Lung microvascular endothelial cell (primary cell): Measurements from ENCODE around the gene ZNF503. TPM values are rescaled to one million over a fixed set of nuclear protein-coding genes. Genes with fewer than 3 reads are reported as not detected.

Source experiments
- DNase-seq, 2 donors: peaks; one replicate each; pipeline versions ENCODE4 v3.0.0 to v3.0.0-alpha.2; 2010; ENCODE audit warnings: low read depth in 2 of 2
- total RNA-seq: library from RNA; depleted of rRNA; stranded (reverse); fragments of >200 nt; gene quantifications from 2 replicates; pipeline ENCODE4 v1.2.1, GENCODE V29; 2014

Gene ZNF503
- total RNA-seq, 1 donor from 2014 or later, result 0.99 TPM

DNA sequence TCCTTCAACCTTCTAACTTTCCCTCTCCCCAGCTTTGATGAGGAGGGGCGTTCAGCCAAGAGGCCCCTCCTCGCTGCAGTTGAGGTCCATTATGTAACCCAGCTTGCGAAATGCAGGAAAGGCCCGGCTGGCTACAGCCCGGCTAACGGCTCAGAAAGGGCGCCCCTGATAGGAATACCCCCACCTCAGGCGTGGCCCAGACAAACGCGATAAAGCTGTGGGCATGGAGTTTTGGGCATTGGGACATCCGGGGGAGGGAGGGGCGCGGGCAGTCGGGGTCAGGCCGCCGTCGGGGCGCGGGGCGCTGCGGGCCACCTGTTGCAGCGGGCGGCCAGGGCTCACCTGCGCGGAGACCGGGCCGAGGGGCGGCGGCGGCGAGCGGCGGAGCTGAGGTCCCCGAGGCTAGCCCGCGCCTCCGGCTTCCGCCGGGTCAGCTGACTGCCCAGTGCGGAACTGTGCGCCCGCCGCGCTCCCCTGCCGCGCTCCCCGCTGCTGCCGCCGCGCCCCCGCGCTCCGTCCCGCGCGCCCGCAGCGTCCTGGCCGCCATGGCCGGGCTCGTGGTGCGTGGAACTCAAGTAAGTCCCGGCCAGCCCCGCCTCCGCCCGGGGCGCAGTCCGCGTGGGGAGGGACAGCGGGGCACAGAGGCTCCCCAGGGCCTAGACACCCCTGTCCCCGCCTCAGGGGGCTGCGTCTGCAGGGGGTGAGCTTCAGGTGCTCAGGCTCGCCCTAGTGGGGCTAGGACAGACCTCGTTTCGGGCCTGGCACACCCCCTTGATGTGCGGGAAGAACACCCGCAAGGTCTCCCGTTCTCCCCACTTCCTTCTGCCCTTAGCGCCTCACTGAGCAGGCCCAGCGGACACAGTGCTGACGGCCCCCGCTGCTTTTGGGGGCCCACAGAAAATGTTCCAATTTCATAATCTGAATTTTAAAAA lies 29.9 kb upstream of the ZNF503 start, which contains the start of gene LRMDA:
LRMDA (plus strand) TSS at position 445 of the 932 bp plus-strand sequence.
- DNase-seq, result peak in 1 of 2 donors; percentile 58

DNA sequence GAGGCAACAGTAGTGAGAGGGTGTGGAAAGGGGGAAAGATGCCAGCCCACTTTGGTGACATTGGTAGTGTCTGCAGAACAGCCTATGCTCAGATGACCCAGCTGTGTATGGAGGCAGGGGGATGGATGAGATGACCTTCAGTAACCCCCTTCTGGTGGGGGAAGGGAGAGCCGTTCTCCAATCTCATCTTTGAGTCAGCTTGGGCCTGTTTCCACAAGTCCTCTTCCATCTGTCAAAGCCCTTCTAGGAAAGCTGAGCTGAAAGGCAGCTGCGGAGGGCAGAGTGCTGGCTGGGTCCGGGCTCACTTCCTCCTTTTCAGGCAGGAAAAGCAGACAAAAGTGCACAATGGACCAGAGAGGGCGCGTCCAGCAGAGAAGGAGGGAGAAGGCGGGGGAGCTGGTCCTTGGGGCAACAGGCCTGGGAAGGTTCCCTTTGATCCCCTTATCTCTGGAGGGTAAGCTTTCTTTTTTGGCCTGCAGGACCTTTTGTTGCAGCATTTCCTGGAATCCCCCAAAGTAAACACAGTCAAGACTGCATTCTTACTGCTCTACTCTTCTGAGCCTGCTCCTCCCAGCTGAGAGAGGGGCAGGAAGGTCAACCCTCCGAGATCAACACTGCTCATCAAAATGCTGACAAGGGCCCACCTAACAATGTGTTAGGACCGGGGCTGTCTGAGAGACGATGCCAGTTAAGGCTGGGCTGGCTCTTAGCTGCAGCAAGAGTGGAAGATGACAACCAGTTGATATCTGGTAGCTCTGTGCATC lies 28.6 kb upstream of the ZNF503 start:
- DNase-seq, result peak; percentile 33 to 45

DNA sequence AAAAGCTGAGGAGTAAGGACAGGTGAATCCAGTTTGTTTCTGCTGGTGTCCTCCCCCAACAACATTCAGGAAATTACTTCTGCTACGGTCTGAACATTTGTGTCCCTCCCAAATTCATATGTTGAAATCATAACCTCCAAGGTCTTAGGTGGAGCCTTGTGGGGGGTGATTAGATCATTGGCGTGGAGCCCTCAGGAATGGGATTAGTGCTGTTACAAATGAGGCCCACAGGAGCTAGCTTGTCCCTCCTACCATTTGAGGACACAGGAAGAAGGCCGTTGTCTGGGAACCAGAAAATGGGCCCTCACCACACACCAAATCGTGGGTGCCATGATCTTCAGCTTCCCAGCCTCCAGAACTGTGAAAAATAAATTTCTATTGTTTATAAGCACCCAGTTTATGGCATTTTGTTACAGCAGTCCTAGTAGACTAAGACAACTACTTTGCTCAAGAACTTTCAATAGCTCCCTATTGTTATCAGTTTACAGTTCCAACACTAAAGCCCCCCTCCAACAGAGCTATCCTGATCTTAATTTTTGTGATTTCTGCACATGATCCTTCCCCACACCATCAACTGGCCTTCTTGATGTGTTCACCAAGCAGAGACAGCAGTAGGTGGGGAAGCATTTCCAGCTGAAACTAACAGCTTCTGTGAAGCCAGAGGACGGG lies 27.7 kb upstream of the ZNF503 start:
- DNase-seq, result no peak

DNA sequence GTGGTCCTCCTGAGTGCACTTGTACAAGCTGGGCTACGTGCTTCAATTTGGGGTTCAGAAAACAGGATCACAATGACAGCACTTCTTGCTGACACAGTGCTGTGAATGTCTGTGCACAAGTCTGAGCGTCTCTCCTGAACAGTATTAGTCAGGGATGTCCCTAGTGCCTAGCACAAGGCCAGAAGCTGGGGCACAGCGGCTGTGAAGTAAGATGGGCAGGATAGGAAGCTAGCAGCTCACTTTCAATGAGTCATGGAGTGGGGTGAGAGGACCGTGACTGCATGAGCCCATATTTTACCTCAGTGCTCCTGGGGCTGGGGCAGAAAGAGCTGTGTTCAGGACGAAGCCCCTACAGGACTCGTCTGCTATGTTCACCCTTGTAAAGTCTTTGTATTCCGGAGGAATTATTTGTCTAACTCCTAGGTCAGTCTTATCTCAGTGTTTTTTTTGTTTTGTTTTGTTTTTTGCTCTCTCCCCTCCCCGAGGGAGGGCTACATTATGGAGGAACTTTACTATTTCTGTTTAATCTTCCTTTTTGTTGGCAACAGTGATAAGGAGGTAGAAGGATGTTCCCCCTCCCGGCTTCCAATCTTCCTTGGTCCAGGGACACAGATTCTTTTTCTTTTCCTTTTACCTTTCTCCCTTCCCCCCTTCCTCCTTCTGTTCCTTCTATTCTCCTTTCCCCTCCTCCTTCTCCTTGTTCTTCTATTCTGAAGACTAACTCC lies 27.0 kb upstream of the ZNF503 start:
- peak; percentile 55 for DNase-seq

DNA sequence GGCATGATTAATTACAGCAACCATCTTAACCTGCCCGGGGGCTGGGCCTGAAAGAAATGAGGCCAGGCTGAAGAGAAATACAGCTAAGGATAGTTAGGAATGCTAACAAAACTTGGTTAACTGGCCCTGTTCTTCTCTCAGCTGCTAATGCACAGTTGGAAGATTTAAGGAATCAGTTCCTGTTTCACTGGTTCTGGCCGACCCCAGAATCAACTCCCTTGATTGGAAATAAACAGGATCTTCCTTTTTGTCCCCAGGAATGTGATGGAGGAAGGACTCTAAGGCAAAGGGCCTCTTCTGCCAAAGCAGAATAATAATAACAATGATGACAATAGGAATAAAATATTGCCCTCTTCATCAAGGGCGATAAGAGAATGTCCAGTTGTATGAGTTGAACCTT lies 26.4 kb upstream of the ZNF503 start:
- peak; percentile 34 to 45 for DNase-seq

DNA sequence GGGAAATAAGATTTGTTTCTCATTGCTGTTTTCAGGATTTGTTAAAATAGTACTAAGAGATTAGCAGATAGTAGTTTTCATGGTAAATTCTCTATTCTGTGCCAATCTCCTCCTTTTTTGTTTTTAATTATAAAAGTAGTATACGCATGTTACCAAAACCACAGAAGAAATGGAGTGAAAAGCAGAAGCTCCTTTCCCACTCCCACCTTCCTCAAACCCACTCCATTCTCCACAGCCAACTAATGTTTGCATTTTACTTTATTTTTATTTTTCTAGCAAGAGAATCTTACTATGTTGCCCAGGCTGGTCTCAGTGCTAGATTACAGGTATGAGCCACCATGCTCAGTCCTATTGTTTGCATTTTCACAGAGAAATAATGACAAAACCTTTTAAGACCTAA lies 25.3 kb upstream of the ZNF503 start:
- no peak for DNase-seq

DNA sequence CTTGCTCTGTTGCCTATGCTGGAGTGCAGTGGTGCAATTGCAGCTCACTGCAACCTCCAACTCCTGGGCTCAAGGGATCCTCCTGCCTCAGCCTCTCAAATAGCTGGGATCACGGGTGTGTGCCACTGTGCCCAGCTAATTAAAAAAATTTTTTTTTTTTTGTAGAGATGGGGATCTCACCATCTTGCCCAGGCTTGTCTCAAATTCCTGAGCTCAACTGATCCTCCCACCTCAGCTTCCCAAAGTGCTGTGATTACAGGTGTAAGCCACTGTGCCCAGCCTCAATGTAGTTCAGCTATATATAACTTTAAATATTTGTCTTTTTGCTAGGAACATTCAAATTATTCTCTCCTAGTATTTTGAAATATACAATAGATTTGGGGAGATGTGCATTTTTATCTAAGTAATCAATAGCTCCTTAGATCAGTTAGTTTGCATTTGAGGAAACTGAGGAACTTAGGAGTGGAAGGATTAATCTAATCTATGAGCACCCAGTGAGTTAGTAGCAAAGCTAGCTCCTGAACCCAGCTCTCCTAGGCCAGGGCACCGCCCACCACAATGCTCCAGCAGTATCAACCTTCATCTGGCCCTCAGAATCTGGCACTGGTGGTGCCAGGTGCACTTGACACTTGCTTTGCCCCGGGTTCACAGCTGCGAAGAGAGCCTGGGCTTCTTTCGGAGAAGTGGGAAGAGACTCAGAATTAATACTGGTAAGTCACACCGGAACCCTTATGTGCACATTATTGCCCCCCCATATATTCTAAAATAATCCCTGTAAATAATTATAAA lies 23.9 kb upstream of the ZNF503 start:
- DNase-seq, result no peak

DNA sequence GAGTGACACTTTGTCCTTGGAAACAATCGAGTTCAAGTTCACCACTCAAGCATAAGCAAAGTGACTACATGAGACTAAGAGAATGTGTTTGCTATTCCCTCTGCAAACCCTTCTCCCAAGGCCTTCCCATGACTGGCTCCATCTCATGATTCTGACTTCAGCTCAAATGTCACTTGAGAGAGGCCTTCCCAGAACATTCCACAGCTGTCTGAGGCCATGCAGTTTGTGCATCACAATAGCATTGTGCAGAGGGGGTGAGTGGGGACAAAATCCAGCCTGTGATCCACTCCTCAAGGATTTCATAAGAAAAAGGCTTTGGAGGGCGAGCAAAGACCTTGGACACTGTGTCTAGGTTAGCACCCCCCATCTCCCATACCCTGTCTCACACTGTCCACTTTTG lies 23.0 kb upstream of the ZNF503 start:
- DNase-seq, result no peak

DNA sequence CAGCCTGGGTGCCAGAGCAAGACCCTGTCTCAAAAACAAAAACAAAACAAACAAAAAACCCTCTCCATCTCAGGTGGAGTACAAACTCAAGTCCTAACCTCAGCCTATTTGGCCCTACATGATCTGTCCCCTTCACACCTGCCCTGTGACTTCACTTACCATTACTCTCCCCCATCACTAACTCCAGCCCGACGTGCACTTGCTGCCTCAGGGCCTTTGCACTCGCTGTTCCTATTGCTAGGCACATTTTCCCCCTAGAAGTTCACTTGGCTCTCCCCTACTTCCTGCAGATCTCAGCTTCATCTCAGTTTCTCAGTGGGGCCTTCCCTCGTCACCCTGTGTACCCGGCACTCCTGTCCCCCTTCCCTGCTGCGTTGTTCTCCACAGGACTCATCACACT lies 21.3 kb upstream of the ZNF503 start:
- no peak for DNase-seq

DNA sequence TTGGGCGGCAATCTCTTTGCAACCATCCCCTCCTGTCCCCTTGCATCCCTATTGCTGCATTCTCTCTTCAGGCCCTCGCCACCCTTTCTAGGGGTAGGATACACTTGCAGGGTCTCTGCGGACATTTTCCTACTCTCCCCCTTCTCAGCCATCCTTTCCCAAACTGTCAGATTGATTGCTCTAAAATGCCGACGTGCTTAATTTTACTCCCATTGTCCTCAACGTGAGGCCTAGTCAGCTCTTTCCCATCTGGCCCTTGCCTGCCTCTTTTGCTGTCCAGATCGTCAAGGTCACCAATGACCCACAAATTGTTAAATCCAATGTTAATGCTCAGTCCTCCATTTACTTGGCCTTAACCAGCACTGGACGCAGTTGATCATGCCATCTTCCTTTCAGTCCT lies 17.1 kb upstream of the ZNF503 start:
- DNase-seq, result no peak

DNA sequence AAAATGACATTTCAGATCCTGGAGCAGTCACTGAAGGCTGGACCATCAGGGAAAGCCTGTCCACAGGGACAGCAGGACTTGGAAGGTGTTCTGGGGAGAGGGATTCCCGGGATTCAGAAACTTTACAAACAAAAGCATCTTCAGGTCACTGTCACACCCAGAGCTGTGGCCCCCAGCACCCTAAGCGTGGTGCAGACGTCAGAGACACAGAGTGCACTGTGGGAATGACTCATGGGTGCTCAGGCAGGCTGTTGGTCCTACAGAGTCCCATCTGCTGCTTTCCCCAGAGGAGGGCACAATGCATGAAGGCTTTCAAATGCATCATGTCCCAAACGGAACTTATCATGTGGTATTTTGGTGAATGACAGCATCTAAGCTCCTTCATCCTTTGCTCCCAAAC lies 16.7 kb upstream of the ZNF503 start:
- DNase-seq, result no peak

DNA sequence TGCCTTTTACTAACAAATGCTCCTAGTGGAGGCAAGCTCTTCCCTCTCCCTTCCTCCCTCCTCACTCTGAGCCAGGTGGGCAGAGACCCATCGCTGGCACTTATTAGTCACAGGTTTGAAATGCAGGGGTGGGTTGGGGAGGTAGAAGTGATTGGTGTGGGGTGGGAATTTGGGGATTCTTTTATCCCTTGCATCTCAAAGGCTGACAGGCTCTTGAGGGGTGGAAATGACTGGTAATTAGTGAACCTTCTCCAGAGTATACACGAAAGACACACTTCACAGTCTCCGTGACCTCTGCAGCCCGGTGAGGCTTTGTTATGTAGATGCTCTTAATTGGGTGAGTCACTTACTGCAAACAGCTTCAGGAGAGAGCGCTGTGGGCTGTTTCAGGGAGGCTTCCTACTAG lies 16.0 kb upstream of the ZNF503 start:
- no peak for DNase-seq

DNA sequence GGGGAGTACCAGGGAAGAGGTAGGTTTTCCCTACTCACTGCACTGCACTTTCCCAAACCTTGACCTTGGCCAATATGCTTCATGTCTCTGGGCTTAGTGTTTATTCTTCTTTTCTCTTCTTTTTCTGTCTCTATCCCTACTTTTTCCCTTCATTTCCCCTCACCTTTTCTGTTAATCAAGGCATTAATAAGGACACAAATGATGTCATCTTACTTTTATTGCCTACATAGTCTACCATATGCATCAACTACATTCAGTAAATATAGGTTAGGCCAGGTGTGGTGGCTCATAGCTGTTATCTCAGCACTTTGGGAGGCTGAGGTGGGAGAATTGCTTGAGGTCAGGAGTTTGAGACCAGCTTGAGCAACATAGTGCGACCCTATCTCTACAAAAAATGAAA lies 13.0 kb upstream of the ZNF503 start:
- no peak for DNase-seq

DNA sequence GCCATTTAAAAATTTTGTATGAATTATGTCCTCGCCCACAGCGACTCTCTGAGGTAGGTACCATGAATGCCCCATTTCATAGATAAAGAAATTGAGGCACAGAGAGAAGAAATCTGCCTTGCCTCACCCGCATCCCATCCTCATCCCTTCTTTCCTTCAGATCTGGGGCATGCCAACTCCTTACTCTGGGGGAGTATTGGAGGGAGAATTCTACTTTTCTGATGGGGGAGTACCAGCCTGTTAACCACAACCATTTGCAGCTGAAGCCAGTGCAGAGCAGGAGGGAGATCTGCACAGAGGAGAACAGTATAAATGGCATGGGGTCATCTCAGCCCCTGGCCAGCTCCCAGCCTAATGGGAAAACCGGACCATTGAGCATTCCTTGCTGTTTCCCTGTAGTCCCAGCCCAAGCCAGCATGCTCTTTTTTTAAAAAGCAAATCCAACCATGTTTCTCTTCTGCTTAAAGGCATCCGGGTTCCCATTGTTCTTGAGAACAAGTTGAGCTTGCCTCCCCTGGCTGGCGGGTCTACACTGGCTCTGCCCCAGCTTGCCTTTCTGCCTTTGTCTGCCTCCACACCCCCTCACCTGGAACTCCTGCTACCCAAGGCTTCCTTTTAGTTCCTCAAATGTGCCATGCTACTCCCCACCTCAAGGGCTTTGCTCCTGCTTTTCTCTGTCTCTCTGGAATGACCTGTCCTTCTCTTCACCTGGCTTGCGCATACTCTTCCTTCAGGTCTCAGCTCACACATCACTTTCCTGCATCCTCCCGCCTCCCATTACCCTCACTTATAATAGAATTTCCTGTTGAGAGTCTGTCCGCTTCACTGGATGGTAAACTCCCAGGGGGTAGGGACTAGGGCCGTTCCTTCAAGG lies 8.8 kb upstream of the ZNF503 start:
- DNase-seq, result no peak

DNA sequence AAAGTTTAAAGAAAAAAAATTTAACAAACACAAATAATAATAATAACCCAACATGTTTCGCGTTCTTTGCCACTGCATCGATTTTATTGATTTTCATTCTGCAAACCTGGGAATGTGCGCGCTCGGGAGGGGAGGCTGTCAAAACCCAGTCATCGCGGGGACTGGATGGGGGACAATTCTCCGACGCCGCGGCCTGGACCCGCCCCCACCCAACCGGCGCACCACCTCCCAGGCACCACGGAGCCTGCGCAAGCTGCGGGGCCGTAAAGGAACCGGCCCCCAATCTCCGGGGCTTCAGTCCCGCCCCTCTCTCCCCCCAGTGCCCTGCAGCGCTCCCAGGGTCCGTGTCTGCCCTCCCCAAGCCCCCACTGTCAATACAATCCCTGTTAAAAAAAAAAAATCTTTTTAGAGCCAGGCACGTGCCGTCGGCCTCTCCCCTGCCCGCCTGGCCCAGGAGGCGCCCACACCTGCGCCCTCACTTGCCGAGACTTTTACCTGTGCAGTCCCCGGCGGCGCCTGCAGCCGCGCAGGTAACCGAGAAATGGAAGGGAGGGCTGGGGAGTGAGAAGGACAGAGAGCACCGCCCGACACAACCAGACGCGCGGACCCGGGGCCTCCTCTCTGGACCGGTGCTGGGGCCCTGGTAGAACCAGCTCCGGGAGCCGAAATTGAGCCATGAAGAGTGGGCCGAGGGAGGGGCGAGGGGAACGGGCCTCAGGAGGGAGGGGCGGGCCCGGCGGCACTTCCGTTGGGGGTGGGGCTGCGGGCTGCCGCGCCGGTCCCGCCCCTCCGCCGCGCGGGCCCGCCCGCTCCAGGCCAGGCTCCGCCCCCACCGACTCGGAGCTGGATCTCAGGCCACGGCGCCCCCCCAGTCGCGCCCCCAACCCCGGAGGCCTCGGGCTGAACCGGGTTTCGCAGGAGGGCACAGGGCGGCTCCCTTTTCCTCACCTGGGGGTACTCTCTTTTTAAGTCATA lies 7.6 kb upstream of the ZNF503 start:
- DNase-seq, result peak in 1 of 2 donors; percentile 71

DNA sequence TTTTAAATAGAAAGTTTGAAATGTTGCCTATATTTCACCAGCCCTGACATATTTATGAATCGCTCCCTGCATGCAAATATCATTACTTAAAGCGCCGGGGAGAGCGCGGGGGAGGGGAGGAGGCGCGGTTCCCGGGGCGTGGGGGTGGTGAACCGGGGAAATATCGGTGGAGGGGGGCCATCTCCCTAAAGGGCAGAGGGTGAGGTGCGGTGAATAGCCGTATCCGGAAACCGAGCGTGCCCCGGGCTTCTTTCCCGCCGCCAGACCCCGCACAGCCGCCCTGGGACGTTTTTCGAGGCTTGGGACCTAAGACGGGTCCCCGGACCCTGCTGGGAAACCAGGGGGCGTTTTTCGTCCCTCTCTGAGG lies 6.9 kb upstream of the ZNF503 start:
- no peak for DNase-seq

DNA sequence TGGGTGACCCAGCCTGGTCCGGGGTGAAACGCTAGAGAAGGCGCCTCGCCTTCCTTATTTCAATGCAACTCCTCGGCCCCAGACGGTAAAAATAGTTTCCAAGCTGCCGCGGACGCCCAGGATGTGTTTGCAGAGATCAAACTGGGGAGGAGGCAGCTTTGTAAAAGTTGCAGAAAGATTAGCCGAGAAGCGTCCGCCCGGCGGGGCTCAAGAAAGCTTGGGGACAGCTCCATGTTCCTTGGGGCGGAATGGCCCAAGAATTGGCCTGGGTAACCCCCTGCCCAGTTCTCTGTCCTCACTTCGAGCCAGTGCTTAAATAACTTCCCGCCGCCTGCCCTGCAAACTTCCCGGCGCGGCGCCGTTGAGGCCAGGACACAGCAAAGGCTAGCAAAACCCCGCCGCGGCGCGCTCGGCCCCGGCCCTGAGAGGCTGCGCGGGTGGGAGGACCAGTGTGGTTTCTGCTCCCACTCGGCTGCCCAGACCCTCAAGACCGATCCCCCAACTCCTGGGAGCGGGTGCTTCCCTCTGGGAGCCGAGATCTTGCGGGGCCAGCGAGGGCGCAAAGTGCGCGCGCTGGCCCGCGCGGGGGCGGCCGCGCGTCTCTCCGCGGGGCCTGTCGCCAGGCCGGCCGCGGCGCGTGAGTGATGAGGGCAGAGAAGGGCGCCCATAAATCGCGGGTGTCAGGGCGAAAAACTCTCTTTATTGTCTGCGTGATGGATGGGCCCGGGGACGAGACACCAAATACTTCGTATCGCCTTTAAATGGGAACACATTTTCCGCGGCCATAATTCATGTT lies 6.3 kb upstream of the ZNF503 start:
- peak; percentile 30 to 51 for DNase-seq
